ENCODE data around the gene PRKRIP1.
"Not testable (repeated sequence)": the region's sequence is repeated elsewhere in the genome, so short reads cannot be mapped to it uniquely, and the experiment has no call there.

The PRKRIP1 gene

GRCh38 chr7:102404005-102404861 is 8.1 kb downstream of the PRKRIP1 start:
- FAIRE-seq: no peak

- FAIRE-seq: not testable (repeated sequence)
Measured at GRCh38 chr7:102404862-102405188, 8.7 kb downstream of the PRKRIP1 start.

GRCh38 chr7:102407910-102408309 is 11.7 kb downstream of the PRKRIP1 start:
- no peak for FAIRE-seq

DNA sequence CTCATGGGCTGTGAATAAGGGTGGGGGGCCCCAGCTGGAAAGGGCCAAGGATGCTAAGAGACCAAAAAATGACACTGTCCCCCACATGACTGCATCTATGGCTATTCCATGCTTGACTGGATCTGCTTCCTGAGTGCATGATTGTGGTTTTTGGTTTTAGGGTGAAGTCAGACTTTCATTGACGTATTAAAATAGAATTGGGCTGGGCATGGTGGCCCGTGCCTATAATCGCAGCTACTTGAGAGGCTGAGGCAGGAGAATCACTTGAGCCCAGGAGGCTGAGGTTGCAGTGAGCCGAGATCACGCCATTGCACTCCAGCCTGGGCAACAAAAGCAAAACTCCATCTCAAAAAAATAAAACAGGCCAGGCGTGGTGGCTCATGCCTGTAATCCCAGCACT is 12.4 kb downstream of the PRKRIP1 start:
- not testable (repeated sequence) for FAIRE-seq

GRCh38 chr7:102409340-102409739 is 13.2 kb downstream of the PRKRIP1 start:
- no peak for FAIRE-seq

- FAIRE-seq: no peak
Measured at GRCh38 chr7:102410123-102410522, 14.0 kb downstream of the PRKRIP1 start.

GRCh38 chr7:102410918-102411317 is 14.8 kb downstream of the PRKRIP1 start:
- FAIRE-seq: no peak

- FAIRE-seq: no peak
Measured at GRCh38 chr7:102412548-102412947, 16.4 kb downstream of the PRKRIP1 start.

GRCh38 chr7:102413091-102413490 is 16.9 kb downstream of the PRKRIP1 start:
- no peak for FAIRE-seq

GRCh38 chr7:102413611-102414010 is 17.4 kb downstream of the PRKRIP1 start:
- no peak for FAIRE-seq

GRCh38 chr7:102415685-102416225 is 19.6 kb downstream of the PRKRIP1 start:
- FAIRE-seq: no peak

DNA sequence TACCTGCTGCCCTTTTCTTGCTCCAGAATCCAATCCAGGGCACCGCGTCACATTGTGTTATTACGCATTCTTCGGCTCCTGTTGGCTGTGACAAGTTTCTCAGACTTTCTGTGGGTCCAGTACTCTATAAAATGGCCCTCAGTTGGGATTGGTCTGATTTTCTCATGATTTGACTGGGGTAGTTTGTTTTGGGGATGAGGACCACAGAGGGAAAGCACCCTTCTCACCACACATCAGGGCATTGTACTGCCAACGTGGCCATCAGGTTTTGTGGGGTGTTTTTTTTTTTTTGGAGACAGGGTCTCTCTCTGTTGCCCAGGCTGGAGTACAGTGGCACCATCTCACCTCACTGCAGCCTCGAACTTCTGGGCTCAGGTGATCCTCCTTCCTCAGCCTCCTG is 20.2 kb downstream of the PRKRIP1 start:
- FAIRE-seq: no peak

GRCh38 chr7:102417105-102417504 is 20.9 kb downstream of the PRKRIP1 start:
- FAIRE-seq: no peak

GRCh38 chr7:102418592-102418991 is 22.4 kb downstream of the PRKRIP1 start:
- FAIRE-seq: no peak

- no peak for FAIRE-seq
Measured at GRCh38 chr7:102421706-102422240, 25.6 kb downstream of the PRKRIP1 start.

- no peak for FAIRE-seq
Measured at GRCh38 chr7:102424129-102424551, 28.0 kb downstream of the PRKRIP1 start.

DNA sequence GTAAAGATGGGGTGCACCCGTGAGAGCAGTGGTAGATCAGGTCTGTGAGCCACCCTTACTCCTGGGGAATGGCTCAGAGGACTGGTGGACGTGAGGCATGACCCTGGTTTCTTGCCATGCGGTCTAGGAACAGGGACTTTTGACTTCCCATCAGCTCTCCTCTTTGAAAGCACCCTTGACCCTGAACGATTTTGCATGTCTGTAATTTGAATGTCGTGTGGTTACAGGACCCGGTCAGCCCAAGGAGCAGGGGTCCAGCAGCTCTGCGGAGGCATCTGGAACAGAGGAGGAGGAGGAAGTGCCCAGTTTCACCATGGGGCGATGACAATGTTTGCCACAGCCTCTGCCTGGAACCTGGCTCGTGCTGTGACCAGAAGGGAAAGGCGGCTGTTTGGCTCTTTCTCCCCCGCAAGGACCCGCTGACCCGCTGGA is 28.6 kb downstream of the PRKRIP1 start:
- FAIRE-seq: no peak

- FAIRE-seq: no peak
Measured at GRCh38 chr7:102425639-102426267, 29.6 kb downstream of the PRKRIP1 start.

- no peak for FAIRE-seq
Measured at GRCh38 chr7:102426268-102427018, 30.3 kb downstream of the PRKRIP1 start.

- no peak for FAIRE-seq
Measured at GRCh38 chr7:102427019-102427405, 30.8 kb downstream of the PRKRIP1 start.

DNA sequence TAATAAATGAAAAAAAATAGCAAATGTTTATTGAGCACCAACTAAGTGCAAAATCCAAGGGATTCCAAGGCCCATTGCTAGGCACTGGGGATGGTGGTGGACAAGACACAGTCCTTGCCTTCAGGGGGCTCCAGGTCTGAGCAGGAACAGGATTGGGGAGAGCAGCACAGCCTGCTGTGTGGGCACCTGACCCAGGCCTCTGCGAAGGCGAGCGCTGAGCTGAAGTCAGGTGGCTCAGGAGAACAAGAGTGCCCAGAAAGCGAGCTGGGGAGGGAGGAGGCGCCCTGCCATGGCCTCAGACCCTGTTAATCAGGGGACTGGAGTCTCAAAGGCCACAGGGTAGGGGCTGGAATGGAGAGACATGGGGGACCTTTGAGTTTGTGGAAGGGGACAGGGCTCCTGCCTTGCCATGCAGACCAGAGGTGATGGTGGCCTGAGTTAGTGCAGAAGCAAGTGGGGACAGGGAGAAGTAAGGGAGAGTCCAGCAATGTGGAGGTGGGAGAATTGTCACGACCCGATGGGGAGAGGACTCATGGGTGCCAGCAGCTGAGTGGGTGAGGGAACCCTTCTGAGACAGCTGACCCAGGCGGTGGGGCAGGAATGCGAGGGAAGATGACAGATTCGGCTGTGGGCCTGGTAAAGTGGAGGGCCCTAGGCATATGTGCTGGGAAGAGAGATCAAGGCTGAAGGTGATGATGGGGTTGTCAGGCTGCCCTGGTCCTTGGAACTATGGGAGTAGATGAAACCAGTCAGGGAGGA is 33.2 kb downstream of the PRKRIP1 start:
- no peak for FAIRE-seq

GRCh38 chr7:102431617-102432298 is 35.6 kb downstream of the PRKRIP1 start:
- FAIRE-seq: no peak
